ENCODE results near the gene TPGS1.

The TPGS1 gene

DNA sequence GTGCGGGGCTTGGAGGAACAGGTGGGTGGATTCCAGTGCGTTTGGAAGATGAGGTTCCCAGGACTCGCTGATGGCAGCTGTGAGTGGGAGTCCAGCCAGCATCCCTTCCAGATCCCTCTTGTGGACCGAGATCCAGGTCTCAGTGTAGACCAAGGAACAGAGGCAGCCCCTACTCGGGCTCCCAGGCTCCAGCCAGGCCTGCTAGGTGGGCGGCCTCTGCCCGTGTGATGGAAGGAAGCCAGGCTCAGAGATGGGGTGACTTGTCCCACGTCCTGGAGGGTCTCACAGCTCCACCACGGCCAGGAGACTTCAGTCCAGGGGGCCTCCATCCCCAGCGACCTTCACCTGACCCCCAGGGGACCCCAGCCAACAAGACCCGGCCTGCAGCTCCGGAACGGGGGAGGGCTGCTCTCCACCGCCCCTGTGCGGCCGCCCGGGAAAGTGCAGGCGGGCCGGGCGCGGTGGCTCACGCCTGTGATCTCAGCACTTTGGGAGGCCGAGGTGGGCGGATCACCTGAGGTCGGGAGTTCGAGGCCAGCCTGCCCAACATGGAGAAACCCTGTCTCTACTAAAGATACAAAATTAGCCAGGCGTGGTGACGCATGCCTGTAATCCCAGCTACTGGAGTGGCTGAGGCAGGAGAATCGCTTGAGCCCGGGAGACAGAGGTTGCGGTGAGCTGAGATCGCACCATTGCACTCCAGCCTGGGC, 11.7 kb upstream of the TPGS1 start:
- DNase-seq (ENCODE audit: low spot score) = no peak

DNA sequence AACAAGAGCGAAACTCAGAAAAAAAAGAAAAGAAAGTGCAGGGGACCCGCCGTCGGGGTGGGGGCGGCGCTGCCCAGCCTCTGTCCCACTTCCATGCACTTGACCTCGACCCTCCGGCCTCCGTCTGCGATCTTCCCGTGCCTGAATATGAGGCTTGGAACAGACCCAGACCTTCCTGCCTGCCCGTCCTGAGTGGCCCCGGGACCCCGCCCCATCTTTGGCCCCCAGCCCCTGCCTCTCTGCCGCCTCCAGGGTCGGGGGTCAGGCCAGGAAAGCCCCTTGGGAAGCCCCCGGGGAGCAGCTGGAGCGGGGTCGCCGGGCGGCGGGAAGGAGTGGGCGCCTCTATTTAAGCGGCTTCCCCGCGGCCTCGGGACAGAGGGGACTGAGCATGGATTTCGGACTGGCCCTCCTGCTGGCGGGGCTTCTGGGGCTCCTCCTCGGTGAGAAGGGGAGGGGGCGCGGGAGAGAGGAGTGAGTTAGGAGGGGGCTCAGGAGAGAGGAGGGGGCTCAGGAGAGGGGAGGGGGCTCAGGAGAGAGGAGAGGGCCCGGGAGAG, 11.1 kb upstream of the TPGS1 start, which contains the start of gene MADCAM1:
Gene MADCAM1, plus strand, starts transcription at position 375 of the 554 bp plus-strand sequence. Its CDS starts 14 bp downstream, at position 389.
- DNase-seq (ENCODE audit: low spot score) = no peak

DNA sequence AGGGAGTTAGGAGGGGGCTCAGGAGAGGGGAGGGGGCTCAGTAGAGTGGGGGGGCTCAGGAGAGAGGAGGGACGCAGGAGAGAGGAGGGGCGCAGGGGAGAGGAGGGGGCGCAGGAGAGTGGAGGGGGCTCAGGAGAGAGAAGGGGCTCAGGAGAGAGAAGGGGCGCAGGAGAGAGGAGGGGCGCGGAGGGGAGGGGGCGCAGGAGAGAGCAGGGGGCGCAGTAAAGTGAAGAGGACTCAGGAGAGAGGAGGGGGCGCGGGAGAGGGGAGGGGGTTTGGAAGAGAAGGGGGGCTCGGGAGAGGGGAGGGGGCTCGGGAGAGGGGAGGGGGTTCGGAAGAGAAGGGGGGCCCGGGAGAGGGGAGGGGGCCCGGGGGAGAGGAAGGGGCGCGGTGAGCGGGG, 10.3 kb upstream of the TPGS1 start:
- no peak for DNase-seq (ENCODE audit: low spot score)

DNA sequence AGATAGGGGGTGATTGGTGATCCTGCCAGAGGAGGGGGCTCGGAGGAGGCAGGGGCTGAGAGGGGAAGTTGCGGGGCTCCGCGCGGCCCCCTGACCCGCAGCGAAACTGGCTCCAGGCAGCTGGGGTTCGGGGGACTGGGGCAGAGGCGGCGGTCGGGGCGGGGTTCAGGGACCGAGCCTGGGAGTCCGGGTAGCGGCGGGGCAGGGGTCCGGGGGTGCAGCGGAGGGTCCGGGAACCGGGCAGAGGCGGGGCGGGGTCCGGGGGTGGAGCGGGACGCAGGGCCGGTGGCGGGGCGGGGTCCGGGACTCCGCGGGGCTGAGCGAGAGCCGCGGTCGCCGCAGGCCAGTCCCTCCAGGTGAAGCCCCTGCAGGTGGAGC, 9.8 kb upstream of the TPGS1 start:
- DNase-seq (ENCODE audit: low spot score) = no peak

DNA sequence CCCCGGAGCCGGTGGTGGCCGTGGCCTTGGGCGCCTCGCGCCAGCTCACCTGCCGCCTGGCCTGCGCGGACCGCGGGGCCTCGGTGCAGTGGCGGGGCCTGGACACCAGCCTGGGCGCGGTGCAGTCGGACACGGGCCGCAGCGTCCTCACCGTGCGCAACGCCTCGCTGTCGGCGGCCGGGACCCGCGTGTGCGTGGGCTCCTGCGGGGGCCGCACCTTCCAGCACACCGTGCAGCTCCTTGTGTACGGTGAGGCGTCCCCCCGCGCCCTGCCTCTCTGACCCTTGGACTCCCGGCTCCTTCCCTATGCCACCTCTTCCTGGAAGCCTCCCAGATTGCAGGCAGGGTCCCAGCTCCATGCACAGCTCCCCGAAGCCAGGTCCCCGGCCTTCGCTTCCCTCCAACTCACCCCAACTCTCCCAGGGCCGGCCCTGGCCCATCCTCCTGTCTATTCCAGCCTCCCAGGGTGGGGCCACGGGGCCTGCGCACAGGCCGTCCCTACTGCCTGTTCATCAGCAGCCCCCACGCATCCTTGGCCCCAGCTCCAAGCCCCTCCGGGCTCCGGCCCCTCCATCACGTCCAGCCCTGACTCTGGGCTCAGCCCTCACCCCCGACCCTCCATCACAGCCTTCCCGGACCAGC, 9.3 kb upstream of the TPGS1 start:
- no peak for DNase-seq (ENCODE audit: low spot score)

DNA sequence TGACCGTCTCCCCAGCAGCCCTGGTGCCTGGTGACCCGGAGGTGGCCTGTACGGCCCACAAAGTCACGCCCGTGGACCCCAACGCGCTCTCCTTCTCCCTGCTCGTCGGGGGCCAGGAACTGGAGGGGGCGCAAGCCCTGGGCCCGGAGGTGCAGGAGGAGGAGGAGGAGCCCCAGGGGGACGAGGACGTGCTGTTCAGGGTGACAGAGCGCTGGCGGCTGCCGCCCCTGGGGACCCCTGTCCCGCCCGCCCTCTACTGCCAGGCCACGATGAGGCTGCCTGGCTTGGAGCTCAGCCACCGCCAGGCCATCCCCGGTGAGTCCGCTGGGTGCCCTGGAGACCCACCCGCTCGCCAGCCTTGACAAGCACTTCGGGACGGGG, 8.8 kb upstream of the TPGS1 start:
- DNase-seq (ENCODE audit: low spot score) = no peak

DNA sequence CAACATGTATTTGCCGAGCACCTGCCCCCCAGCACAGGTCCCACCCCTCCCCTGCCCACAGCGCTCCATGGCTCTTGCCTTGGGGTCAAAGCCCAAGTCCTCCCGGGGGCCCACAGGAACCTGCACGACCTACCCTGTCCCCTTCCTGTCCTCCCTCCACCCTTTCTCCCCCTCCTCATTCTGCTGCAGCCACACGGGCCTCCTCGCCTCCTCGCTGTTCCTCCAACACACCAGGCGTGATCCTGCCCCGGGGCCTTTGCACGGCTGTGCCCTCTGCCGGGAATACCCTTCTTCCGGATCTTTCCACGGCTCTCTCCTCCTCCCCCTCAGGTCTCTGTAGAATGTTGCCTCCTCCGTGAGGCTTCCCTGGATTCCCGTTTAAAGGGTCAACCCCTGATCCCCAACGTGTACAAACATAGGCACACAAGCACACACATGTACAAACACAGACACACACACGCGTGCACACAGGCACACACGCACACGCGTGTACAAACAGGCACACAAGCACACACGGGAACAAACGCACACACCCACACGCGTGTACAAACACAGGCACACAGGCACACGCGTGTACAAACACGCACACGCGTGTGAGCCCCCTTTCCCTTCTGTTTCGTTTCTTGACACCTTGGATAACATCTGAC, 8.2 kb upstream of the TPGS1 start:
- no peak for DNase-seq (ENCODE audit: low spot score)

DNA sequence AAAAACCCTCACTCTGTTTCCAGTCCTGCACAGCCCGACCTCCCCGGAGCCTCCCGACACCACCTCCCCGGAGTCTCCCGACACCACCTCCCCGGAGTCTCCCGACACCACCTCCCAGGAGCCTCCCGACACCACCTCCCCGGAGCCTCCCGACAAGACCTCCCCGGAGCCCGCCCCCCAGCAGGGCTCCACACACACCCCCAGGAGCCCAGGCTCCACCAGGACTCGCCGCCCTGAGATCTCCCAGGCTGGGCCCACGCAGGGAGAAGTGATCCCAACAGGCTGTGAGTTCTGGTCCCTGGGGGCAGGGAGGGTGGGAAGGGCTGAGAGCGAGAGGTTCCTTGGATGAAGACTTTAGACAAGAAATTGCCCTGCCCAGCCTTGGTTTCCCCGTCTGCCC, 5.7 kb upstream of the TPGS1 start:
- no peak for DNase-seq (ENCODE audit: low spot score)

DNA sequence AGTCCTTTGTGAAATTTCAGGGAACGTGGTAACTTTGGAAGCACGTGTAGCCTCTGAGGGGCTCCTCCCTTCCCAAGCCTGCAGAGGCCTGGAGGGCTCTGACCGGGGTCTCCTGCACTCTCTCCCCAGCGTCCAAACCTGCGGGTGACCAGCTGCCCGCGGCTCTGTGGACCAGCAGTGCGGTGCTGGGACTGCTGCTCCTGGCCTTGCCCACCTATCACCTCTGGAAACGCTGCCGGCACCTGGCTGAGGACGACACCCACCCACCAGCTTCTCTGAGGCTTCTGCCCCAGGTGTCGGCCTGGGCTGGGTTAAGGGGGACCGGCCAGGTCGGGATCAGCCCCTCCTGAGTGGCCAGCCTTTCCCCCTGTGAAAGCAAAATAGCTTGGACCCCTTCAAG, 2.7 kb upstream of the TPGS1 start:
- no peak for DNase-seq (ENCODE audit: low spot score)

DNA sequence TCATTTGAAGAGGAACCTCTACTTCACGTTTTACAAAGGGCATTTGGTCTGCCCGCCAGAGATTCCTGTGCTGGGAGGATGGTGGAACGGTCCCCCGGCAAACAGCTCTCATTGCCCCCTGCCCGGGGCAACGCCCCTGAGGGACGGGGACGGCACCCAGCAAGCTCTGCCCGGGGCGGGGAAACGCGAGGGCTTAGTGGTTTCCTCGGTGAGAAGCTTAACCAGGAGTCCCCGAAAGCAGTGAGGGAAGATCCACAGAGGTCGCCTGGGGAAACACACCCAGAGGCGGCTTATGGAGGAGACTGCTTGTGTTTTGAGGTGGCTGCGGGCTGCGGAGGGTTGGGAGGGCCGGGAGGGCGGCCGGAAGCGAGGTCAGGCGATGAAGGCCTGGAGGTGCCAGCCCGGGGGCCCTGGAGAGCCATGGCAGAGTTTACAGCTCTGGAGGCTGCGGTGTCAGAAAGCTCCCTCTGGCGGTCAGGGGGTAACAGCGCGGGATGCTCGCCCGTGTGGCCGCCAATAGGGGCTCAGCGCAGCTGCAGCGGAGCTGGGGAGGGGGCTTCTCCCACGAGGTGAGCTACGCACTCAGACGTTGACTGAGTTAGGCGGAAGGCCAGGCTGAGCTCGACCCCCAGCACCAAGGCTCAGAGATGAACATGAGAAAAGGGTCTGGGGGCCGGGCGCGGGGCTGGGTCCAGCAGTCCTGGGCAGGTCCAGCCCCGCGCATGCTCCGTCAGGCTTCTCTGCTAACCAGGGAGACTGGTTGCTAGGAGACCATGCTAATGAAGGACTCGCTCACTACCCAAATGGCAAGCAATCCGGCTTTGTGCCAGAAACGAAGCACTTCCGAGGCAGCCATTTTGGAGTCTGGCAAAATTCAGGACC, 652 bp upstream of the TPGS1 start:
- DNase-seq (ENCODE audit: low spot score) = peak; percentile 100

DNA sequence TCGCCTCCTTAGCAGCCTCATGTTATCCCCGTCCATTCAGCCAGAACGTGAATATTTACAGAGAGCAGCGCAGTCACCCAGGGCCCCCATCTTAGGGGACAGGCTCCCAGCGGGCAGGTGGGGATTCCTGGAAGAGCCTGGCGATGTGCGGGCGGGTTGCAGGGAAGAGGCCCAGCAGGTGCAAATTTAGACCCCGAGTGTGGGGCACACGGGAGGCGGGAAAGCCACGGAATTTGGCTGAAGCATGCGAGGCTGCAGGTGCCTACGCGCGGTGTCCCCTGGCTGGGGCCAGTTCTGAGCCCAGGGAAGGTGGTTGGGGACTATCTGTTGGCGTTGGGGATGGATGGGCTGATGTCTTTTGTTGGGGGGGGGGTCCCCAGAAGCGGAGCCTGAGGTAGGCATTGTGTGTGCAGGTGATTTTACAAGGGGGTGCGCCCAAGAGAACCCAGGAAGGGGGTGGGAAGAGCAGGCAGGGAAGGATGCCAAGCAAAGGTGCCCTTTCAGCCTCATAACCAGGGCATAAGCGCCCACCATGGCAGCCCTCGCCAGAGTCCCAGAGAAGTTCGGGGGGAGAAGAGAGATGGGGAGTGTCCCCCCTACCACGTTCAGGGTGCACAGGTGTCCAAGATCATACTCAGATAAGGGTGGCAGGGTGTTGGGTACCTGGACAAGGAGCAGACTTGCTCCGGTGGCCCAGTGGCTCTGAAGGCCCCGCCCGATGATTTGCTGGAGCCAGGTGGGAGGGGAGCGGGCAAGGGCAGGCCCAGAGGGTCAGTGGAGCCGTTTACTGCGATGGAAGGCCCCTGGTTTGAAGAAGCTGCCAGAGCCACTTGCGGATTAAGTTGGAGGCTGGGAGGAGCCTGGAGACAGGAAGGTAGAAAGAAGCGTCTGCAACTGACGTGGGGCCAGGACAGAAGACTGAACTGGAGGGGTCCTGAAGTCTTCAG, 1.2 kb downstream of the TPGS1 start:
- no peak for DNase-seq (ENCODE audit: low spot score)

DNA sequence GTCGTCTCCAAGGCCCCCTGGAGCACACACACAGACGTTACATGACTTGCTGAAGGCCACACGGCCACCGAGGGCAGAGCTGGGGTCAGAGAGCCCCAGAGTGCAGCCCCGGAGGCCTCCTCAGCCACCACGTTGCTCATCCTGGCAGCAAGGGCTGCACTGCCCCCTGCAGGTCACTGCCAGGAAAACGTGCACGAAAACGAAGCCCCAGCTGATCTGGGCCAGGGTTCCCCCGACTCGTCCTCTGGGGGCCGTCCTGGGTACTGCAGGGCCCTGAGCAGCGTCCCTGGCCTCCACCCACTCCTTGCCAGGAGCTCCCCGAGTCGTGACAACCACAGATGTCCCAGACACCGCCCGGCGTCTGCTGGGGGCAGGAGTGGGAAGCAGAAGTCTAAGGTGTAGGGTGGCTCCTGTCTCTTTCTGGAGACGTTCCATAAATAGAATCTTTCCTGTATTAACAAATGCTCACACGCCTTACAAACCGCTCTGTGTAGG, 3.4 kb downstream of the TPGS1 start:
- no peak for DNase-seq (ENCODE audit: low spot score)

DNA sequence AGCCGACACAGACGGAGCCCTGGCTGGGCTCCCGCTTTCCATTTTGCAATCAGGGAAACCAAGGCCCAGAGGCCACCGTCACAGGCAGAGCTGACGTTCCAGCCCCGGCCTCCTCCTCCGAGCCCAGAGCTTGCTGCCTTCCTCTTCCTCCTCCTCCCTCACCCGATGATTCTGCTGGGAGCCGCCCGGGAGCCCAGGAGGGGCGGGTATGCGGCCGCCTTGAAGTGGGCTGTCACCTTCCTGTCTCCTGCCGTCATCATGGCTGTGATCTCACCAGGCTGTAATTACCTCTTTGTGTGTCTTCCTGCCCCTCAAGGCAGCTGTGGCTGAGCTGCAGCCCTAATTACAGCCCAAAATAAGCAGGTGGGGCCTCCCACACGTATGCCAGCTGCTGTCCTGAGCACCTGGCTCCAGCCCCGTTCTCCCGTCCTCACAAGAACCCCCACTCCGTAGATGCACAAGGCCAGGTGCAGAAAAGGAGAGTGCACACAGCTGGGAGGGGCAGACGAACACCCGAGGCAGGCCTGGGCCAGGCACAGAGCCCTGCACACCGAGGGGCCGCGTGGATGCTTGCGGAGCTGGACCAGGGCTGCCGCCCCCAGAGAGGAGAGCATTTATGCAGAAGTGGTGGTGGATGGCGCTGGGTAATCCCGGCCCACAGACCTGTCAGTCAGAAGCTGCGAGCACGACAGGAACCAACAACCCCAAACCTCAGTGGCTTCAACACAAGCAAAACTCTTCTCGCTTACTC, 4.0 kb downstream of the TPGS1 start:
- DNase-seq (ENCODE audit: low spot score) = no peak

DNA sequence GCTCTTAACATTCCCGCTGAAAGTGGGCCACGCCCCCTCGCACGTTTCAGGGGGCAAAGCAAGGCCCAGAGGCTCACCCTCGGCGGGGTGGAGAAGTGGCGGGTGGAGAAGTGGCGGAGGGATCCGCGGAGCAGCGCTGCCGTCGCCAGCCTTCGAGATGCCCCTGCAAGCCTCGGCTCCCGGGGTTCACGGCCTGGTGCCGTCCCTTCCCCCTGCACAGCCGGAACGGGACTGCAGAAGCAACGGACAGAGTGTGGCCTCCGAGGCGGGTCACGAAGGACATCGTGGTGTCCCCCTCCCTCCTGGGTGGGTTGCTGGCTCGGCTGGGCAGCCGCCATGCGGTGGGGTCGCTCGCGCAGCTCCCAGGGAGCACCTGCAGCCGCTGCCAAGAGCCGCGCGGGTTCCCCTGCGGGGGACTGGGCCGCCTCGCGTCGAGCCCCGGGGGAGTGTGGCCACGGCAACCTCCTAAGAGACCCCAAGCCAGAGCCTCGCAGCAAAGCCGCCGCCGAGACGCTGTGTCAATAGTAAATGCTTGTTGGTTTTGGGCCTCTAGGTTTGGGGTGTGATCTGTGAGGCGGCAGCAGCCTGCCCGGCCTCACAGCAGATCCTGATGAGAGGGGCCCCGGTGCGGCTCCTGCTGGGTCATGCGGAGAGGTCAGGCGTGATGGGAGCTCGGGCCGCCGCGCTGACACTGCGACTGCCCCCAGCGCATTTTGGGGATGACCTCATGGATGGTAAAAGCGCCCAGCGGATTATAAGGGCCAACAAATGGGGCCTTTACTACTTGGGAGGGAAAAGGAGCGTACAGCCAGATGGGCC, 5.5 kb downstream of the TPGS1 start:
- no peak for DNase-seq (ENCODE audit: low spot score)

DNA sequence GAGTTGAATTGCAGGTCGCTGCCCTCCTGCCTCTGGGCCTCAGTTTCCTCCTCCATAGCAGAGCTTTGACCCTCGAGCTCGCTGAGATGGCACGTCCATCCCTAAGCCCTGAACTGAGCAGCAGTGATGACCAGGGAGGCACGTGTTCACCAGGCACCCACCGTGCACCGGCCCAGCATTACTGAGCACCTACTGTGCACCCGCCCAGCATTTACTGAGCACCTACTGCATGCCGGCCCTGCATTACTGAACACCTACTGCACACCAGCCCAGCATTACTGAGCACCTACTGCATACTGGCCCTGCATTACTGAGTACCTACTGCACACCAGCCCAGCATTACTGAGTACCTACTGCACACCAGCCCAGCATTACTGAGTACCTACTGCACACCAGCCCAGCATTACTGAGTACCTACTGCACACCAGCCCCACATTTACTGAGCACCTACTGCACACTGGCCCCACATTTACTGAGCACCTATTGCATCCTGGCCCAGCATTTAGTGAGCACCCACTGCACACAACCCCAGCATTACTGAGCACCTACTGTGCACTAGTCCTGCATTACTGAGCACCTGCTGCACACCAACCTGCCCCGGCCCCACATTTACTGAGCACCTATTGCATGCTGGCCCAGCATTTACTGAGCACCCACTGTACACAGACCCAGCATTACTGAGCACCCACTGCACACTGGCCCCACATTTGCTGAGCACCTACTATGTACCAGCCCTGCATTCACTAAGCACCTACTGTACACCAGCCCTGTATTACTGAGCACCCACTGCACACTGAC, 6.3 kb downstream of the TPGS1 start:
- DNase-seq (ENCODE audit: low spot score) = no peak

DNA sequence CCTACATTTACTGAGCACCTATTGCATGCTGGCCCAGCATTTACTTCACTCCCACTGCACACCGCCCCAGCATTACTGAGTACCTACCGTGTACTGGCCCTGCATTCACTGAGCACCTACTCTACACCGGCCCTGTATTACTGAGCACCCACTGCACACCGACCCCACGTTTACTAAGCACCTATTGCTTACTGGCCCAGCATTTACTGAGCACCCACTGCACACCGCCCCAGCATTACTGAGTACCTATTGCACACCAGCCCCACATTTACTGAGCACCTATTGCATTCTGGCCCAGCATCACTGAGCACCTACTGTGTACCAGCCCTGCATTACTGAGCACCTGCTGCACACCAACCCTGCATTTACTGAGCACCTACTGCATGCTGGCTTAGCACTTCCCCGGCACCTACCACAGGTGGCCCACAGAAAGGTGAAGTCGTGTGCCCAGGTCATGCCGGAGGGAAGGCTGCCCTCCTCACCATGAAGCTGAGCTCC, 6.9 kb downstream of the TPGS1 start:
- DNase-seq (ENCODE audit: low spot score) = no peak

DNA sequence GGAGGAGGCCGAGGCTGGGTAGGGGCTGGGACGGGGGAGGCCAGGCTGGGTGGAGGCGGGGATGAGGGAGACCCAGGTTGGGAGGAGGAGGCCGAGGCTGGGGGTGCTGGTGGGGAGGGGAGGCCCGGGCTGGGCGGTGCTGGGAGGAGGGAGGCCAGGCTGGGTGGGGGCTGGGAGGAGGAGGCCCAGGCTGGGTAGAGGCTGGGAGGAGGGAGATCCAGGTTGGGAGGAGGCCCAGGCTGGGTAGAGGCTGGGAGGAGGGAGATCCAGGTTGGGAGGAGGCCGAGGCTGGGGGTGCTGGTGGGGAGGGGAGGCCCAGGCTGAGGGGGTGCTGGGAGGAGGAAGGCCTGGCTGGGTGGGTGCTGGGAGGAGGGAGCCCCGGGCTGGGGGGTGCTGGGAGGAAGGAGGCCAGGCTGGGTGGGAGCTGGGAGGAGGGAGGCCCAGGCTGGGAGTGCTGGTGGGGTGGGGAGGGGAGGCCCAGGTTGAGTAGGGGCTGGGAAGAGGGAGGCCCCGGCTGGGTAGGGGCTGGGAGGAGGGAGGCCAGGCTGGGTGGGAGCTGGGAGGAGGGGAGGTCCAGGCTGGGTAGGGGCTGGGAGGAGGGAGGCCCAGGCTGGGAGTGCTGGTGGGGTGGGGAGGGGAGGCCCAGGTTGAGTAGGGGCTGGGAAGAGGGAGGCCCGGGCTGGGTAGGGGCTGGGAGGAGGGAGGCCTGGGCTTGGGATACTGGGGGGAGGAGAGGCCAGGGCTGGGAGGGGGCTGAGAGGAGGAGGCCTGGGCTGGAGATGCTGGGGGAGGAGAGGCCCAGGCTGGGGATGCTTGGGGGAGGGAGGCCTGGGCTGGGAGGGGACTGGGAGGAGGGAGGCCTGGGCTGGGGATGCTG, 10.7 kb downstream of the TPGS1 start:
- DNase-seq (ENCODE audit: low spot score) = no peak
